8988T (cell line): ENCODE measurements around the gene ZNF407.

Experiments used
- DNase-seq: peaks from one replicate; pipeline ENCODE4 v3.0.0; 2011

The ZNF407 gene

GRCh38 chr18:75063615-75064512, 466.2 kb downstream of the ZNF407 start:
- no peak for DNase-seq

DNA sequence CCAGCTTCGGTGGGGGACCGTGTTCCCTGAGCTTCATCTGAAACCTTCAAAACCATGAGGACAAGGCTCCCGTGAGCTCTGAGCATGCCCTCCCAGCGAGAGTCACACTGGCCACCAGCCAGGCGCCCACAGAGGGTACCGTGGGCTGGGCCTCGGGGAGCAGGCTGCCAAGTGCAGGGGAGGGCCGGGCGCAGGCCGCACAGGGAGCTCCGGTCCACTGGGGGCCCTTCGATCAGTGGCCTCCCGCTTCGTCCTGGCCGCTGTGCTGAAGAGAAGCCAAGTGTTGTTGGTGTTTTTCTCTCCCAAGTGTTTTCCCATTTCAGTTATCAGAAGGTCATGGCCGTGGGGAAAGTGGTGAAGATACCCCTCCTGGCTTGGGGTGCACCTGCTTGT, 466.8 kb downstream of the ZNF407 start:
- DNase-seq = no peak

DNA sequence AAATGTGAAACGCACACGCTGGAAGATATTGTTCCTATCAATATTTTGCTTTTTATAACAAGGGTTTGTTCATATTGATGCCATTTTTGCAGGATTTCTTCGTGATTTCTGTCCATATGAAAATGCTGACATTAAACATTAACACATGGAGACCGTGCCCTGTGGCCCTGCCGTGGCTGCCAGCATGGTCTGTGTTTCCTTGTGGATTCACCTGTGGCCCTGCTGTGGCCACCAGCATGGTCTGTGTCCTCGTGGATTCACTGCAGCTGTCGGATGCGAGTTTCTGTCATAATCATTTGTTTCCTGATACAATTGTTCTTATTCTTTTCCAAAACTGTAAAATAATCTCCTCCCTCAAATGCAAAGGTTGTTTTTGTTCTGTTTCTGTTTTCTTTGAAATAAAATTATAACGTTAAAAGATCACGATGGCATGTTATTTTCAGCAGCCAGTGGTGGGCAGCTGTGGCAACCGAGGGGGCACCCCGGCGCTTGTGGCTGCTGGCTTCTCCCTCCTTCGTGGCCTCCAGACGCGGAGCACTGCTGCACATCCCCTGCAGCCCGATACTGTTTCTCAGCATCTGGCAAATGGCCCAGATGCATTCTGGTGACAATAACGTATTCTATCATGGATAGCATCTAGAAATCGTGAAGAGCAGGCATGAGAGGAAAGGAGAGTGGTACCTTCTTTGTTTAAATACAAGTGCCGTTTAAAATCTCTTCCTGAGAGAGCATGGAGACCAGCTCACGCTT, 467.8 kb downstream of the ZNF407 start:
- no peak for DNase-seq

DNA sequence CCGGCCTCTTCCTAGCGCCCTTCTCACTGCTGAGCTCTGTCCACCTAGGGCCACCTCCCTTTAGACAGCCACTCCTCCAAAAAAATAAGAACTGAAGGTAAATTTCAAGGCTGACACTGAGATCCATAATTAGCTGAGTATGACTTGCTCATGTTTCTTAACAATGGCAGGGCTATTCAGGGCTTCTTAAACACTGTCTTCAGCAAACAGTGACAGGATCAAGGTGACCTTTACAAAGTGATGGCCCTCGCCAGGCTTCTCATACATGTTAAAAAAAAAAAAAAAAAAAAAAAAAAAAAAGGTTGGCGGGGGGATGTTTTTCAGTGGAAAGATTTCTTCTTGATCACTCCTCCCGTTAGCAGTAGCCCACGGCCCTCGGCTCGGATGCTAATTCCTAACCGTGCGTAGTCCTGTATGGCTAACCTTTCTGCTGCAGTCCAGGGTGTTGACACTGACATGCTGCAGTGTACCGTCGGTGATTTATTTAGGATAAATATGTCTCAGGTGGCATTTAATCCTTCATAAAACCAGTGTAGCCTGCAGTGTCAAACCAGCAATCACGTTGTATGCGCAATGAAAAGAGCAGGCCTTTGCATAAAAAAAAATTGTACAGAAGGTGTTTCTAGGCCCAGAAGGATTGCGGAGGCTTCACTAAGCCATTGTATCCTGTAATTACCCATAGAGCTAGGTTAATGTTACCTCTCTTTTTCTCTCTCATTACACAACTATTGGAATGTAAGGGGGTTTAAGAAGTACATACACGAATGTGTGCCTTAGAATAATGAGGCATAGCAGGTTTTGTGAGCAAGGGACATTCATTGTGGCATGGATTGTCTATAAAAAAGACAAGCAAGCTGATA, 468.6 kb downstream of the ZNF407 start:
- DNase-seq = no peak

DNA sequence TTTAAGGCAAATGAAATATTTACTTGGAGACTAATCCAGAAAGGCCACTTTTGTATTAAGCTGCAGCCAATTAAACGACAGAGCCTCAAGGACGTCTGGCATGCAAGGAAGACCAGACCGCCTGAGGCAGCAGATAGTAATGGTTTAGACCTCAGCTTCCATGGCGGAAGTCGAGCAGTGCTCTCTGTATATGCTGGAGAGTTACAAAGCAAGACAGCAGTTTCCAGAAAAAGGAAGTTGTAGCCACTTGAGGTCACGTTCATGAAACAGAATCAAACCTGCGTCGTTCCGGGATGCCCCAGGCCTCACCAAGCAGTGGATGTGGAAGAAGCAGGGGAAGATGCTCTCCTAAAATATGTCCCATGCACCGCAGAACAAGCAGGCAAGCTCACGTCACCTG, 469.3 kb downstream of the ZNF407 start:
- DNase-seq = no peak

DNA sequence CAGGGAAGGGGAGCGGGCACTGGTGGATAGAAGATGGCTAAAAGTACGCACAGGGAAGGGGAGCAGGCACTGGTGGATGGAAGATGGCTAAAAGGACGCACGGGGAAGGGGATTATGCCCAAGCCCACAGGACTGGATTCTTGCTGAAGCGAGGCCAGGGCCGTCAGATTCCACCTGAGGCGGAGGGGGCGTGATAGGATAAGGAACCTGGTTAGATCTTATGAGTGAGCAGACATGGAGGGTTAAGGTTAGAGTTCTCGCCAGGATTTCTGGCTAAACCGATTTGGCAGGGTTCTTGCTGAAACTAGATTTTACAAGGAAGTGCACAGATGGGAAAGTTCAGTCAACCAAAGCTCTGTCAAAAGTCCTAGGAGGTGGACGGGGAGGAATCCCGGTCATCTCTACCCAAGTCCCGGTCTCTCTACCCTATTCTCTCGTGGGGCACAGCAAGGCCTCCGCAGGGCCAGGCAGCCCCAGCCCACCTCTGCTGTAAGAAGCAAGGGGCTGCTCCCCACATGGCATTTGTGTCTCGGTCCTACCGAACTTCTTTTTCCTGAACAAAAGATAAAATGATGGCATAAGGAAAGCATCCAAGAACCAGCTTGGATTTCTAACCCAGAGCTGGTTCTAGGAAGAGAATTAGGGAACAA, 470.5 kb downstream of the ZNF407 start:
- no peak for DNase-seq

DNA sequence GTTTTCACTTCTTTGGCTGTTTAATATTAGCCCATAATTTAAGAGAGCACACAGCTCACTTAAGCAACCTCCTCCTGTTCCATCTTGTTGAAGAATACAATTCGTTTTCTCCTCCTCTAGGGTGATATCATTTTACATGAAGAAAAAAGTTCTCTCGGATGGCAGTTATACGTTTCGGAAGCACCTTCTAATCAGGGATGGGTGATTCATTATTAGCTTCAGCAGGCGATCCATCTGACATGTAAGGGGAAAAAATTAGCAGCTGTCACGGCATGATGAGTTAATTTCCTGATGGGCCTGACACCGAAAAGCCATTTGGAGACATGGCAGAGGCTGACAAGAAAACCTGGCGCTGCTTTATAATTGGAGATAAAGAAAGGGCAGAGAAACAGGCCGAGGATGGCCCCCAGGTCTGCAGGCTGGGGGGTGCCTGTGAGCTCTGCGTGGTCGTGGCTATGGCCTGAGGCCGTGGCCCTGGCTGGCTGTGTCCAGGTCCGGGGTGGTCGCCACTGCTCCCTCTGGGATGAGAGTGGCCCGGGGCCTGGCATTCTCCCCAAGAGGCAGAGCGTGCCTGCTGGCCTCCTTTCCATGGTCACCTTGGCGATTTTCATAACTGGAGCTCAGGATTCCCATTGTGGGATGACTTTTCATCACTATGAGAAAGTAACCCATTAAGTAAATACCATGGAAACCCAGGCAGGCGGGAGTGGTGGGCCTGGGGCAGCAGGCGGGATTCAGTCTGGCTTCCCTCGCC, 471.2 kb downstream of the ZNF407 start:
- DNase-seq = no peak

GRCh38 chr18:75070235-75070624, 472.6 kb downstream of the ZNF407 start:
- DNase-seq = no peak

DNA sequence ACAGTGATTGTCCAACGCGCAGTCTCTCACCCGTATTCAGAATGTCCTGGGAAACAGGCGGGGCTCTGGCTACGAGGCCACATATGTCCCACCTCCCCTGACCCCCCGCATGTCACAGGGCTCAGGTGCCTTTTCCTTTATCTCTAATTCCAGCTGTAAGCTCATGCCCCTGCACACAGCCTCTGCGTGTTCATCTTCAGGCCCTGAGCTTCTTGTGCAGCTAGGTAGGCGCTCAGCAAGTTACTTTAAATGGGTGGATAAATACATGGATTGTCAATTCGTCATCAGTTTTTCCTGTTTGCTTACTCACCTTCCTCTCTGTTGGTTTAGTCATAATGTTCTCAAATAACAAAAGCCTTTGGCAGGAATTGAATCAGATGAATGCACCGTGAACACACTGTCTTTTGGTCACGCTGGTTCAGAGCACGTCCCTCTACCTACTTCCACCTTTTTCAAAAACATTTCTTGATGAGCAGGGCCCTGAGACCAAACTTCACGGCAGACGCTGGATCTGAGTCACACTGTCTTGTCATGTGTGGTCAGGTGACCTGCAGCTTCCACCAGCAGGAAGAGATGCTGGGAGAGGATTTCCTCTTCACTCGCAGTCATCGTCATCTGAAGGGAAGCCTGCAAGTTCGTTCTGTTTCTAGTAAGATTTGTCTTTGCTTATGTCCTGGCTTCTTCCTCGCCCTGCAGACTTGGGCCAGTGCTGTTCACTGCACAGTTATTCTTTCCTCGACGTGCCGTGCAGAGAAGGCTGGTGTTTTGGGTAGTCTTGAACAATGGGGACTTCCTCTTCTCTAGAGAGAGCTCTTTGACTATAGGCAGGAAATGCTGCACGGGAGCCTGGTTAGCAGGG, 473.2 kb downstream of the ZNF407 start:
- peak; percentile 27 for DNase-seq

GRCh38 chr18:75071484-75071785, 473.8 kb downstream of the ZNF407 start:
- no peak for DNase-seq

DNA sequence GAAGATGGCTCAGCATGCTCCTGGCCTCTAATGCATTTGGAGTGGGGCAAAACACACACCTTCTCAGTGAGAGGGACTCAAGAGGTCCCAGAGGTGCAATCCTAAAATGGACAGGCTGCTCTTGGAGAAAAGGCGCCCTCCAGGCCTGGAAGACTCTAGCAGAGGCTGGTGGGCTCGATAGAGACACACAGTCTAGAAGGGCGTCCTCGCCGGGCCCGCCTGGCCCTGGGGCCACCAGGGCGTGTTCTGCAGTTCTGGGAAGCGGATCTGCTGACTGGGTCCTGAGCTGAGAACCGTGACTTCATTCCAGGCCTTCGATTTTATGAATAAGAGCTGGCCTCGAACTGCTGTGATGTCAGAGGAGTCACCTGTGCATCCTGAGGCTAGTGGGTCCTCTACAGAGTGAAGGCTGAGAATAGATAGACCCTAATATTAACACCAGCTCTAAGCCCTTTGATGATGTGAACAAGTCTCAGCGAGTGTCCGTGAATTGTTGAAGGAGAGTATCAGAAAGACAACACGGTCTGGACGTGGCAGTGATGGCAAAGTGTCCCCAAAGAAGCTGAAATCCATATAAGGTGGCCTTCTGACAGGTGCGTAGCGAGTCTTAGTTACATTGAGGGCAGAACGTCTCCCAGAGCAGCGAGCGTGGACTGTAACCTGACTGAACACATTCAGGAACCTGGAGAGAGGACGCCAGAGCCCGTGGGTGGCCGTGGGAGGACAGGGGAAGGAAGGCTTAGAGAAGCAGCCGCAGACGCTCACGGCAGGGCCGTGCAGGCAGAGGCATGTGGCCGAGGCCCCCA, 474.4 kb downstream of the ZNF407 start:
- DNase-seq = no peak

- DNase-seq = no peak
Measured at GRCh38 chr18:75072672-75073371, 475.2 kb downstream of the ZNF407 start.

DNA sequence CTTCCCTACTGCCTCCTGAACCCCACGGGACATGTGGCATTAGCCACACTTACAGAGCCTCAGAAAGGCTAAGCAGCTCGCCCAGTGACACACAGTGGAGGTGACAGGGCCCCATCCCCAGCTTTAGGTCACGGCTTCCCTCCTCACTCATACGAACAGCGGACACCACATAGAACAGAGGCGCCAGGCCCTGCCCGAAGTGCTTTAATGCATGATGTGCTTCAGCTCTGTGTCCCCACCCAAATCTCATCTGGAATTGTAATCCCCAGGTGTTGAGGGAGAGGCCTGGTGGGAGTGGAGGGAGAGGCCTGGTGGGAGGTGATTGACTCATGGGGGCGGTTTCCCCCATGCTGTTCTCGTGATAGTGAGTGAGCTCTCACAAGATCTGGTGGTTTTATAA, 476.0 kb downstream of the ZNF407 start:
- DNase-seq = no peak

GRCh38 chr18:75074196-75075015, 476.7 kb downstream of the ZNF407 start:
- DNase-seq = no peak

DNA sequence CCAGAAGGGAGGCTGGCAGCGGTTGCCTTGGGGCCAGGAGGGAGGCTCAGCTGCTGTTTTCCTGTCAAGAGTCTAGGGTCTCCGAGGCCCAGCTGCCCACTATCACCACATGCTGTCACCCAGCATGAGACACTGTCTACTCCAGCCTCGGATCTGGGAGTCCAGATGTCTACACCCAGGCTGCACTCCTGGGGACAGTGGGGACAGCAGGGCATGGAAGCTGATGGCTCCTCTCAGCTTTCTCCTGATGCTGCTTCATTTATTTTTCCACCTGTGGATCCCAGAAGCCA, 477.3 kb downstream of the ZNF407 start:
- DNase-seq = no peak

- no peak for DNase-seq
Measured at GRCh38 chr18:75075429-75075841, 477.8 kb downstream of the ZNF407 start.

- DNase-seq = no peak
Measured at GRCh38 chr18:75076286-75076685, 478.6 kb downstream of the ZNF407 start.

- no peak for DNase-seq
Measured at GRCh38 chr18:75081486-75081885, 483.8 kb downstream of the ZNF407 start.

DNA sequence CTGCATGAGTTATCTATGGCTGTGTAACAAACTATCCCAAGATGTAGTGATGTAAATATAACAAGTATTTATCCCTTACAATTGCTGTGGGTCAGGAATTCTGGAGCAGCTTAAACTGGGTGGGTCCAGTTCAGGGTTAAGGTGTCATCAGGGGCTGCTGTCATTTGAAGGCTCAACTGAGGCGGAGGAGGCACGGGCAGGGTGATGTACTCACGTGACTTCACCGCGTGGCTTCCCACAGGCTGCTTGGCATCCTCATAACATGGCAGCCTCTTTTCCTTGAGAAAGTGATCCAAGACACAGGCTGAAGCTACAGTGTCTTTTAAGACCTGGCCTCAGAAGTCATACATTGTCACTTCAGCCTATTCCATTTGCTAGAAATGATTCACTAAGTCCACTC, 485.5 kb downstream of the ZNF407 start:
- no peak for DNase-seq
